ENCODE measurements around the gene ZNF132.
A peak's percentile ranks its signal among the peaks of the same experiment; 100 is the strongest.
"Not testable (repeated sequence)": the region's sequence is repeated elsewhere in the genome, so short reads cannot be mapped to it uniquely, and the experiment has no call there.

Gene ZNF132

DNA sequence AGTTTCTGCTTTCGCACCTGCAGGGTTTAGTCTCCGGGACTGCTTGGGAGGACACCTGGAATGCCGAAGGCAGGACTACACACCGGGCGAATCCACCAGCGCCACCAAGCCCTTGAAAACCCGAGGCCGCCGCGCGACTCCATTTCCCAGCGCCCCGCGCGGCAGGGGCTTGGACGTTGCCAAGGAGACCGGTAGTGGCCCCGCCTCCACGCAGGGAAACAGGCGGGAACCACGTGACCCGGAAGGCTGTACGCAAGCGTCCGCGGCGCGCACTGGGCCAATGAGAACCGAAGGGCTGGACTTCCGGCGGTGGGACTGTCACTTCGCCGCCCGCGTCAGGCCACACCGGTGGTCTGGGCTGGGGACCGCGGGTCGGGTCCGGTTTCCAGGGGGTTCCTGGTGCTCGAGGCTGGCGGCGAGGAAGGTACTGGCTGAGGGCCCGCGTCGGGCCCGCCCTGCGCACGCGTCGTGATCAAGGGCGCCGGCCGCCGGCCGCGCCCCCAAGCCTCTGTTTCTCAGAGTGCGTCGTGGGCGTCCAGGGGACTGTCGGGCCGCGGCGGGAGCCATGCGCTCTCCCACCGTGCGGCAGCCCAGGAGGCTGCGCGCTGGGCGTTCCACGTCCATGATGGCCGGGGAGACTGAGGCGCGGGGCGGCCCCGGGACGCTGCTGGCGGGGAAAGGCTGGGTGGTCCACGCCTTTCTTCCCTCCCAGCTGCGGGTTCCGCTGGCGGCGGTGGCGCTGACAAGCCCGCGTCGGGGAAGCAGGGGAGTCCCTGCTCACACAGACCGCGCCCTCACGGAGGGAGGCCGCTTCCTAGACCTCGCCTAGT, 27.0 kb upstream of the ZNF132 start, which contains the start of gene ZNF324:
TSS of gene ZNF324 (plus strand) at position 321 of the 830 bp plus-strand sequence. CDS start 2,106 bp downstream, outside the sequence.
- DNase-seq = peak; percentile 92

DNA sequence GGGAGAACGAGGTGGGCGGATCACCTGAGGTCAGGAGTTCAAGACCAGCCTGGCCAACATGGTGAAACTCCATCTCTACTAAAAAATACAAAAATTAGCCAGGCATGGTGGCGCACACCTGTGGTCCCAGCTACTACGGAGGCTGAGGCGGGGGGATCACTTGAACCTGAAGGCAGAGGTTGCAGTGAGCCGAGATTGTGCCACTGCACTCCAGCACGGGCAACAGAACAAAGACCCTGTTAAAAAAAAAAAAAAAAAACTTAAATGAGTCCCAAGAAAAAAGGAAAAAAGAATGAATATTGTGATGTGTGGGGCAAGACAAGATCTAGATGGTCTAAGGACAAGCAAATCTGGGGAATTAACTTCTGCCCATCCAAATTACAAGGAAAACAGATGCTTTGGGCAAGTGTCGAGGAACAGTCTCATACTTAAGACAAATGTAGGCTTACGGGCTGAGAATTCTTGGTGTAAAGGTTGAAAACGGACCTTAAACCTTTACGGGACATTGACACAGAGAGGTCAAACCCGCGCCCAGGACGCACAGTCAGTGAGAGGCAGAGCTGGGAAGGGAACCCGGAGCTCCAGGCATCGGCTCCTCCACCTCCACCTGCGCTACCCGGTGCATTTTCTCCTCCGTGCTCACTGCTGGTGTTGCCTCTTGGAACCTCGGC, 26.3 kb upstream of the ZNF132 start:
- no peak for DNase-seq

DNA sequence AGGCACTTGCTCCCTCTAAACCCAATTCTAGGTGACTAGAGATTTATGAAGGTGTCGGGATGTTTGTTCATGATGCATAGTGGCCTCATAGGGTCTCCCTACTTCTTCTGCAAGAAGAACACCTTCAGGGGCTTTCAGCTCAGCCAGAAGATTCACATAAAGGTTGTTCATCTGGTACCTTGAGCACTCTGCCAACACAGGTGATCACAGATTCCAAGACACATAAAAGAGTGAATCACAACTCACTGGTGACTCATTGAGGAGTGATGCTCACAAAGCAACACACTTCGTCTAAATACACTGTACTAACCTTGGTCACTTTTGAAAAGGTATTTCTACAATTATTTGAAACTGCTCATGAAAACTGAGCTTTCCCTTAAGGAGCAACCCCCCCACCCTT, 20.1 kb upstream of the ZNF132 start:
- no peak for DNase-seq

DNA sequence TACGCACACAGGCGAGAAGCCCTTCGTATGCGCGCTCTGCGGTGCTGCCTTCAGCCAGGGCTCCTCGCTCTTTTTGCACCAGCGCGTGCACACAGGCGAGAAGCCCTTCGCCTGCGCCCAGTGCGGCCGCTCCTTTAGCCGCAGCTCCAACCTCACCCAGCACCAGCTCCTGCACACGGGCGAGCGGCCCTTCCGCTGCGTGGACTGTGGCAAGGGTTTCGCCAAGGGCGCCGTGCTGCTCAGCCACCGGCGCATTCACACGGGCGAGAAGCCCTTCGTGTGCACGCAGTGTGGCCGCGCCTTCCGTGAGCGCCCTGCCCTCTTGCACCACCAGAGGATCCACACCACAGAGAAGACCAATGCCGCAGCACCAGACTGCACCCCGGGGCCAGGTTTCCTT, 16.2 kb upstream of the ZNF132 start:
- DNase-seq = no peak

DNA sequence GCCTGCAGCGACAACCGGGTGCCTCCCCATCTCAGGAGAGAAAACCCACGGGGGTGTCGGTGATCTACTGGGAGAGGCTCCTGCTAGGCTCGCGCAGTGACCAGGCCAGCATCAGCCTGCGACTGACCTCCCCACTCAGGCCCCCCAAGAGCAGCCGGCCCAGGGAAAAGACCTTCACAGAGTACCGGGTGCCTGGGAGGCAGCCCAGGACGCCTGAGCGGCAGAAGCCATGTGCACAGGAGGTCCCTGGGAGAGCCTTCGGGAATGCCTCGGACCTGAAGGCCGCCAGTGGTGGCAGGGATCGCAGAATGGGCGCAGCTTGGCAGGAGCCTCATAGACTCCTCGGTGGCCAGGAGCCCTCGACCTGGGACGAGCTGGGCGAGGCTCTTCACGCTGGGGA, 15.4 kb upstream of the ZNF132 start:
- no peak for DNase-seq

DNA sequence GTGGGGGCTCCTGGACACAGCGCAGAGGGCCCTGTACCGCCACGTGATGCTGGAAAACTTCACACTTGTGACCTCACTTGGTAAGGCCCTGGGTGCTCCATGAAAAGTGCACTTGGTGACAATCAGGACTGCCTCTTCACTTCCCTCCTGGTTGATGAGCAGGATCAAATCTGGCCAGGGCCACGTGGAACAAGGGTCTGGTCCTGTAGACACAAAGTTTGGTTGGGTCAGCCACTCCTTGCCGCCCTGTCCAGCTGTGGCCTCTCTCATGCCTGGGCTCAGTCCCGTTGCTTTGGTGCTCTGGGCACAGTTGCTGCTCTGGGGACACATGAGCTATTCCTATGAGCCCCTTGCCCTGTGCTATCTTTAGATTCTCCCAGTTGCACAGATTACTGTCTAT, 13.8 kb upstream of the ZNF132 start:
- DNase-seq = no peak

DNA sequence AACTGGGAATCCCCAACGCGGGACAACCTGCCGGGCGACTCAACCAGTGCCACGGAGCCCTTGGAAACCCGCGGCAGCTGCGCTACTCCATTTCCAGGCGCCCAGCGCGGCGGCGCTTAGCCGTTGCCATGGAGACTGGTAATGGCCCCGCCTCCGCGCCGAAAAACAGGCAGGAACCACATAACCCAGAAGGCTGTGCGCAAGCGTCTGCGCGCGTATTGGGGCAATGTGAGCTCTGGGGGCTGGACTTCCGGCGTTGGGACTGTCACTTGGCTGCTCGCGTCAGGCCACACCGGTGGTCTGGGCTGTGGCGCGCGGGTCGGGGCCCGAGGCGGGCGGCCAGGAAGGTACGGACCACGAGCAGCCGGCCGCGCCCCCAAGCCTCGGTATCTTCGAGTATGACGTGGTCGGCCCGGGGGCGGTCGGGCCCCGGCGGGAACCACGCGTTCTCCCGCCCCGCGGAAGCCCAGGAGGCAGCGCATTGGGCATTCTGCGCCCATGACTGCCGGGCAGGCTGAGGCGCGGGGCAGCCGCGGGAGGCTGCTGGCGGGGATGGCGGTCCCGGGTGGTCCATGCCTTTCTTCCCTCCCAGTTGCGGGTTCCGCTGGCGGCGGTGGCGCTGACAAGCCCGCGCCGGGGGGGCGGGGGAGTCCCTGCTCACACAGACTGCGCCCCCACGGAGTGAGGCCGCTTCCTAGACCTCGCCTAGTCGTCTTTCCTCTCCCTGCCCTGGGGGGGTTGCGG, 11.6 kb upstream of the ZNF132 start, which contains the start of gene ZNF324B:
TSS of gene ZNF324B (plus strand) at position 265 of the 744 bp plus-strand sequence. CDS start 2,080 bp downstream, outside the sequence.
- DNase-seq = peak; percentile 95

DNA sequence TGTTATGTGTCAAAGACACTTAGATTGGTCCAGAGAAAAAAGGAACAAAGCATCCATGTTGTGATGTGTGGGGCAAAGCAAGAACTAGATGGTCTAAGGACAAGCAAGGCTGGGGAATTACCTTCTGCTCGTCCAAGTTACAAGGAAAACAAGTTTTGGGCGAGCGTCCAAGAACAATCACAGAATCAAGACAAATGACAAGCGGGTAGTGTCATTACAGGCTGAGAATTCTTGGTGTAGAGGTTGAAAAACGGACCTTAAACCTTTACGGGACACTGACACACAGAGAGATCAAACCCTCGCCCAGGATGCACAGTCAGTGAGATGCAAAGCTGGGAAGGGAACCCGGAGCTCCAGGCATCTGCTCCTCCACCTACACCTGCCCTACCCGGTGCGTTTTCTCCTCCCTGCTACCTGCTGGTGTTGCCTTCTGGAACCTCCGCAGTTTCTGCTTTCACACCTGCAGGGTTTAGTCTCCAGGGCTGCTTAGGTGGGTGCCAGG, 11.0 kb upstream of the ZNF132 start:
- no peak for DNase-seq

DNA sequence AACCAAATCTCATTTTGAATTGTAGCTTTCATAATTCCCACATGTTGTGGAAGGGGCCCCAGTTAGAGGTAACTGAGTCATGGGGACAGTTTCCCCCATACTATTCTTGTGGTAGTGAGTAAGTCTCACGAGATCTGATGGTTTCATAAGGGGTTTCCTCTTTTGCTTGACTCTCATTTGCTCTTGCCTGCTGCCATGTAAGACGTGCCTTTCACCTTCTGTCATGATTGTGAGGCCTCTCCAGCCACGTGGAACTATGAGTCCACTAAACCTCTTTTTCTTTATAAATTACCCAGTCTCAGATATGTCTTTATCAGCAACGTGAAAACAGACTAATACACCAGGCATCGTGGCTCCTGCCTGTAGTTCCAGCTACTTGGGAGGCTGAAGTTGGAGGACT, 10.0 kb upstream of the ZNF132 start:
- DNase-seq = not testable (repeated sequence)

DNA sequence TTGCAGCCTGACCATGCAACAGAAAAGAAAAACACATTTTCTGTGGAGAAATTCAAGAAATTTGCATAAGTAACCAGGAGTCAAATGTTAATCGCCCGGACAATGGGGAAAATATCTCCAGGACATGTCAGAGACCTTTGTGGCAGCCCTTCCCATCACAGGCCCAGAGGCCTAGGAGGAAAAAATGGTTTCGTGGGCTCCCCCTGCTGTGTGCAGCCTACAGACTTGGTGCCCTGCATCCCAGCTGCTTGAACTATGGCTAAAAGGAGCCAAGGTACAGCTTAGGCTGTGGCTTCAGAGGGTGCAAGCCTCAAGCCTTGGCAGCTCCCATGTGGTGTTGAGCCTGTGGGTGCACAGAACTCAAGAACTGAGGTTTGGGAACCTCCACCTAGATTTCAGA, 8.9 kb upstream of the ZNF132 start:
- DNase-seq = not testable (repeated sequence)

DNA sequence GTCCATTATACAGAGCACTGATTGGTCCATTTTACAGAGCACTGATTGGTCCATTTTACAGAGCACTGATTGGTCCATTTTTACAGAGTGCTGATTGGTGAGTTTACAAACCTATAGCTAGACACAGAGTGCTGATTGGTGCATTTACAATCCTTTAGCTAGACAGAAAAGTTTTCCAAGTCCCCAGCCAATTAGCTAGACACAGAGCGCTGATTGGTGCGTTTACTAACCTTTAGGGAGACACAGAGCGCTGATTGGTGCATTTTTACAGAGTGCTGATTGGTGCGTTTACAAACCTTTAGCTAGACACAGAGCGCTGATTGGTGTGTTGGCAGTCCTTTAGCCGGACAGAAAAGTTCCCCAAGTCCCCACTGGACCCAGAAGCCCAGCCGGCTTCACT, 3.0 kb upstream of the ZNF132 start:
- not testable (repeated sequence) for DNase-seq

DNA sequence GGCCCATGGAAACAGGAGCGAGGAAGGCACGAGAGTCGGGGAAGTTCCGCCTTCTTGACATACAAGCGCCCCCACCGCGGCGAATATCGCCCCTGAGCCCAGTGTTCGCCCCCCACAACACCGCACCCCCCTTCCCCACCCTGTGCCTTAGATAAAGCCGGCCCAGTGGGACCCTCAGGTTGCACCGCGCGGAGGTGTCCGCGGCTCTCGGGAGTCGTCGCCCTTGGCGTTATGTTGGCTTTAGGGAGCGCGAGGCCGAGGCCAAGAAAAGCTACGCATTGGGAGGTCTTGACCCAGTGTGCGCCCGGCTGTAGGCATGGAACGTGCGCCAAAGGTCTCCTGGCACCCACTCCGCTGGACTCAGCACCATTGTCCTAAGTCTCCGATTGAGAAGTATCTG, 603 bp upstream of the ZNF132 start:
- no peak for DNase-seq

DNA sequence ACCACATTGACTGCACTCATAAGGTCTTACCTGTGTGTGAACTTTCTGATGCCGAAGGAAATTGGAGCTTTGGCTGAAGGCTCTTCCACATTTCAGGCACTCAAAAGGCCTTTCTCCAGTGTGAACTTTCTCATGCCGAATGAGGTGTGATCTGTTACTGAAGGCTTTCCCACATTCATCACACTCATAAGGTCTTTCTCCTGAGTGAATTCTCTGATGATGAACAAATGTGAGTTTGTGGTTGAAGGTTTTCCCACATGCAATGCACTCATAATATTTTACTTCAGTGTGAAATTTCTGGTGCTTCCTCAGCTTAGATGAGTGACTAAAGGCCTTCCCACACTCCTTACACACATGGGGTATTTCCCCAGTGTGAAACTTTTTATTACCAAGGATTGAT, 5.7 kb downstream of the ZNF132 start:
- no peak for DNase-seq

DNA sequence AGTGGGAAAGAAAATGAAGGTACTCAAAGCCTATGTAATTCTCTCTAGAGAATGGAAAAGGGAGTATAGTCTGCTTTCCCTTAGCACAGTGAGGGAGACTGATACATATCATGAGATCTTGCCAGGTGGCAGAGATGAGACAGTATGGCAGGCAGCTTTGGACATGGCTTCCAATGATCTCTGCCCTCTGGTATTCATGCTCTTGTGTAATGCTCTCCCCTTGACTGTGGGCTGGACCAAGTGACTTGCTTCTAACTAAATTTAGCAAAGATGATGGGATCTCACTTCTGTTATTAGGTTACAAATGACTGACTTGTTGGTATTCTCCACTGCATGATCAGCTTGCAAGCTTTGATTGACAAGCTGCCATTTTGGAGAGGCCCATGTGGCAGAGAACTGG, 10.2 kb downstream of the ZNF132 start:
- no peak for DNase-seq

DNA sequence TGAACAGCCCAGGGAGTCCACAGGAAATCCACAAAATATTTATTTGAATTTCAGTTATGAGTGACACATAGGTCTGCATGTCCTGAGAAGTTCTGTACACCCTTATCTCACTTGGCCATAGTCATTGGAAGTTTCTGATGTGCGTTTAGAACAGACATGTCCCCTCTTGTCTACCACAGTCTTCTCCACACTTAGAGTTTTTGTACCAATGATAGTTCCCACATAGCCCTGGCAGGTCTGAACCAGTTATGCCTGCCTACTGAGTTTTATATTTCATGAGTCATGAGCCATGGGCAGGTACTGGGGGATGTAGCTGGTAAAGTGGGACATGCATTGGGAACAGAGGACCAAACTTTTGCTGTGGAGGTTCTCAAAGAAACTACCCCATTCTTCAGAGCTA, 11.3 kb downstream of the ZNF132 start:
- no peak for DNase-seq

DNA sequence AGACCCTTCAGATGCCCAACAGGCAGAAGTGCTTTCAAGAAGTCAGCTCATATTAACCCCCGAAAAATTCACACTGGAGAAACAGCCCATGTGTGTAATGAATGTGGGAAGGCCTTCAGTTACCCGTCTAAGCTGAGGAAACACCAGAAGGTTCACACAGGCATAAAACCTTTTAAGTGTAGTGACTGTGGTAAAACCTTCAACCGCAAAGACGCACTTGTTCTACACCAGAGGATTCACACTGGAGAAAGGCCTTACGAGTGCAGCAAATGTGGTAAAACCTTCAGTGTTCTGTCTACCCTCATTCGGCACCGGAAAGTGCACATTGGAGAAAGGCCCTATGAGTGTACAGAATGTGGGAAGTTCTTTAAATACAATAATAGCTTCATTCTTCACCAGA, 22.9 kb downstream of the ZNF132 start:
- DNase-seq = no peak

DNA sequence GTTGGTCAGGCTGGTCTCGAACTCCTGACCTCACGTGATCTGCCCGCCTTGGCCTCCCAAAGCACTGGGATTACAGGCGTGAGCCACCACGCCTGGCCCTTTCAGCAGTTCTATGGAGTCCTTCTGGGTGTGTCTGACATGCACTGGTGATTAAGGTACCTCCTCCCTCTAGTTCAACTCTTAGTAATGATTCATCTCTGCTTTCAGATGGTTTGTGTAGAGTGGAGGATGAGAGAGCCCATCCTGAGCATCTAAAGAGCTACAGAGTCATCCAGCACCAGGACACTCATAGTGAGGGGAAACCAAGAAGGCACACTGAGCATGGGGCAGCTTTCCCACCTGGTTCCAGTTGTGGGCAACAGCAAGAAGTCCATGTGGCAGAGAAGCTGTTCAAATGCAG, 23.3 kb downstream of the ZNF132 start:
- no peak for DNase-seq

DNA sequence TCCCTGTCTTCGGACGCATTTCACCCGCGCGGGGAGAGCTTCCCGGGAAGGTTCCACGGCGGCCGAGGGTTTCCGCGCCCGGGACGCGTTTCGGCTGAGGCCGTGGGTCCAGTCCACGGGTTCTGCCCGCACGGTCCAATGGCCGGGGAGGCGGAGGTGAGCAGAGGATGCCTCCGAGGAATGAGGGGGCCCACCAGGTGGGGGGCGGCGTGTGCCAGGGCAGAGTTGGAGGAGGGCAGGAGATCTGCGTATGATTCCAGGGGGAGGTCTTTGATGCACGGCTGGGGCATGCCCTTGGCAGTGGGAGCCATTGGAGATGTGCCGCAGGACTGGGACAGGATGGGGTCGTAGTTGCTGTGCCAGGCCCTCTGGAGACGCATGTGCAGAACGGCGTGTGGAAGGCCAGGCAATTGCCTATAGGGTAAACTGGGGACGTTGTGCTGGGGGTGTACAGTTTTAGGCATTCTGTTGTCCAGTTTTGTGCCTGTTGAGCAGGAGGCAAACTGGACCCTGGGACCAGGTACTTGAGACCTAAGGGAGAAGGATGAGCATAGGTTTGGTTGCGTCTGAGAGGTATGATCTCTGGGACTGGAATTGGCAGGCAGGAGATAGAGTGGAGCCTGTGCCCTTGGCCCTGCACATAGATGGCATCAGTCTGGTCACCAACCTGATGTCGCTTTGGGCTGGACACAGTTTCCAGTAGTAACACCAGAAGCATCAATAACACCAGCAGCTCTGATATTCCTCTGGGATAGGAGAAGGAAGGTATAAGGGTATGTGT, 30.8 kb downstream of the ZNF132 start:
- no peak for DNase-seq

DNA sequence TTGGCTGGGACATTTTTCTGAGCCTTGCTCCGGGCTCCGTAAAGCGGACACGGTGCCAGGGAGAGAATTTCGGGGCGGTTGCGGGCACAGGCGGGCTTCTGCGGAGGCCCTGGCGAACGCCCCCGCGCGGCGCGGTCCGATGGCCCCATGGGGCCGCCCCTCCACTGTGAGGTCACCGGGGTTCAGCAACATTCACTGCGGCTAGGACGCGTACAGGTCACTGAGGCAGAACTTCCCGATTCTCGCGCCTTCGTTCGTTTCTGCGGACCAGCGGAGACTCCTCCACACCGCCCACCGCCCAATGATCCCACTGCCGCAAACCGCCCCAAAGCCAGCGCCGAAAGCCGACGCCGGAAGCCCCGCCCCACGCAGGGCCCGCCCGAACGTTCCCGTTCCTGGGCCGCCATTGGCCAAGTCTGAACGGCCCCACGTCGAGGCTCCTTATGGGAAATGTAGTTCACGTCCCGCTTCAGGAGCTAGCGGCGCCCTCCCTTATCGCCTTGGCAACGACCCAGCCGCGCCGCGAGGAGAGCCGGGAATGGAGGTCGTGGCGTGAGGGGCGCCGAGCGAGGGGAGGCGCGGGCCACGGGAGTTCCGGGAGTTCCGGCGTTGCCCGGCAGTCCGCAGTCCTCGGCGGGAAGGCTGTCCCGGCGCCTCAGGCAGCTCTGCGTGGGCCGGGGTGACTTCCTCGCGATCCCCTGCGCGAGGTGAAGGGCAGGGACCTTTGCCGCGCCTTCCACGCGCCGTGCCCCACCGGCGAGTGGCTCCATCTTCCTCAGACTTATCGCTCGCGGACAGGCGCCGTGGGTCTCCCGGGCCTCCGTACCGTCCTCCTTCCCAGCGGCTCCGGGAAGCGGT, 31.6 kb downstream of the ZNF132 start, which contains the start of gene ZNF584:
TSS of gene ZNF584 (plus strand) at position 498 of the 858 bp plus-strand sequence. CDS start 499 bp downstream, outside the sequence.
- peak; percentile 92 for DNase-seq

DNA sequence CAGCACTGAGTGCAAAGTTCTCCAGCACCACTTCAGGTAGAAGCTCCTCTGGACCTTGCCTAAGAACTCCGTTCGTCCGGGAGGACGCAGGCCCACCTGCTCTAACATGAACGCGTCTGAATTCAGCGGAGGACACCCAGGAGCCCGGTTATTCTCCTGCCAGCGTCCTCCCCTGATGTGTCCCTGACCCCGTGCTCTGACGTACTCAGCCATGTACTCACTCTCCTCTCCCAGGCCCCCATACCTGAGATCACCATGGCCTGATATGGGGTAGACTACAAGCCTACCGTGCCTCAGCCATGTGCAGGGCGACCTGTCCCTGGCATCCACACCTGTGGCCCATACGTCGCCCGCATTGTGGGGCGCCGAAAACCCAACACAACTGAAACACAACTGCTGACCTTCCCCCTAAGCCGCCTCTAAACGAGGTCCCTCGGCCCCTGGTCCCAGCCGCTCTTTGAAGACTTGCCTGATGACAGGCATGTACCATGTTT, 32.2 kb downstream of the ZNF132 start:
- no peak for DNase-seq
